Measurements from ENCODE around the gene ZNF282.

The ZNF282 gene

DNA sequence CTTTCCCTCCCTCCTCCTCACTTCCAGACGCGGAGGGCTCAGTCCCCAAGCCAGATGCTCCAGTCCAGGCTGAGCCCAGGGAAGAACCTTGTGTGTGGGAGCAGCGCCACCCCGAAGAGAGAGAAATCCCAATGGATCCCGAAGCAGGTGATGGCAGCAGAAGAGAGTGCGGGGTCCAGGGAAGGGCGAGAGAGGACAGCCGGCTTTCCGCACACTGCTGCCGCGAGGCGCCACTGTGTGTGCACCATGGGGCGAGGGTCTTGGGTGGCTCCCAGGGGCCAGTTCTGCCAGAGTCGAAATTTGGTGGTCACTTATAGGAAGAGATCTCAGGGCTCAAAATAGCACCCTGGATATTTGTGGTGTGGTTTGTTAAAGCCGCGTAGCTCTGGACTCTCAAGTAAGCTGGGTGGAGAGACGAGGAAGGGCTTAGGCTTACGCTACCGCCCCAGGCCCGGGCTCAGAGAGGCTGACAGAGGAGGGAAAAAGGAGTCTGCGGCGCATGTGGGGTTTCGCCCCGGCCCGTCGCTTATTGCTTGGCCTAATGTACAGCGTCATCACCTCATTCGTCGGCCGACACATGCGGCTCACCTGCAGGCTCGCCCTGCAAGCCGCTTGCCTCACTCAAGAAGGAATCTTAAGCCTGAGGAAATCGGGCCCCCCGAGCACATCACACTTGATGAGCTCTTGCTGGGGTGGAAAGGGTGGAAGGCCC lies 12.1 kb downstream of the ZNF282 start:
- no peak overlapping the region for H3K4me3 ChIP-seq (ENCODE audit: low read depth, low read length)
- no peak for DNase-seq (ENCODE audit: low read depth)
- TF ChIP-seq POLR2A (IDR thresholded peaks at IDR 0.05; ENCODE audit: extremely low read depth, insufficient read length) (no peak), MYC (IDR thresholded peaks at IDR 0.05; ENCODE audit: low read depth, low read length) (no peak)
- TF ChIP-seq, protein P1, sequence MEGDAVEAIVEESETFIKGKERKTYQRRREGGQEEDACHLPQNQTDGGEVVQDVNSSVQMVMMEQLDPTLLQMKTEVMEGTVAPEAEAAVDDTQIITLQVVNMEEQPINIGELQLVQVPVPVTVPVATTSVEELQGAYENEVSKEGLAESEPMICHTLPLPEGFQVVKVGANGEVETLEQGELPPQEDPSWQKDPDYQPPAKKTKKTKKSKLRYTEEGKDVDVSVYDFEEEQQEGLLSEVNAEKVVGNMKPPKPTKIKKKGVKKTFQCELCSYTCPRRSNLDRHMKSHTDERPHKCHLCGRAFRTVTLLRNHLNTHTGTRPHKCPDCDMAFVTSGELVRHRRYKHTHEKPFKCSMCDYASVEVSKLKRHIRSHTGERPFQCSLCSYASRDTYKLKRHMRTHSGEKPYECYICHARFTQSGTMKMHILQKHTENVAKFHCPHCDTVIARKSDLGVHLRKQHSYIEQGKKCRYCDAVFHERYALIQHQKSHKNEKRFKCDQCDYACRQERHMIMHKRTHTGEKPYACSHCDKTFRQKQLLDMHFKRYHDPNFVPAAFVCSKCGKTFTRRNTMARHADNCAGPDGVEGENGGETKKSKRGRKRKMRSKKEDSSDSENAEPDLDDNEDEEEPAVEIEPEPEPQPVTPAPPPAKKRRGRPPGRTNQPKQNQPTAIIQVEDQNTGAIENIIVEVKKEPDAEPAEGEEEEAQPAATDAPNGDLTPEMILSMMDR (IDR thresholded peaks at IDR 0.05; ENCODE audit: low read depth, low read length), result no peak
- TF ChIP-seq, protein P2, sequence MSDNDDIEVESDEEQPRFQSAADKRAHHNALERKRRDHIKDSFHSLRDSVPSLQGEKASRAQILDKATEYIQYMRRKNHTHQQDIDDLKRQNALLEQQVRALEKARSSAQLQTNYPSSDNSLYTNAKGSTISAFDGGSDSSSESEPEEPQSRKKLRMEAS (IDR thresholded peaks at IDR 0.05; ENCODE audit: low read depth, low read length), result no peak

DNA sequence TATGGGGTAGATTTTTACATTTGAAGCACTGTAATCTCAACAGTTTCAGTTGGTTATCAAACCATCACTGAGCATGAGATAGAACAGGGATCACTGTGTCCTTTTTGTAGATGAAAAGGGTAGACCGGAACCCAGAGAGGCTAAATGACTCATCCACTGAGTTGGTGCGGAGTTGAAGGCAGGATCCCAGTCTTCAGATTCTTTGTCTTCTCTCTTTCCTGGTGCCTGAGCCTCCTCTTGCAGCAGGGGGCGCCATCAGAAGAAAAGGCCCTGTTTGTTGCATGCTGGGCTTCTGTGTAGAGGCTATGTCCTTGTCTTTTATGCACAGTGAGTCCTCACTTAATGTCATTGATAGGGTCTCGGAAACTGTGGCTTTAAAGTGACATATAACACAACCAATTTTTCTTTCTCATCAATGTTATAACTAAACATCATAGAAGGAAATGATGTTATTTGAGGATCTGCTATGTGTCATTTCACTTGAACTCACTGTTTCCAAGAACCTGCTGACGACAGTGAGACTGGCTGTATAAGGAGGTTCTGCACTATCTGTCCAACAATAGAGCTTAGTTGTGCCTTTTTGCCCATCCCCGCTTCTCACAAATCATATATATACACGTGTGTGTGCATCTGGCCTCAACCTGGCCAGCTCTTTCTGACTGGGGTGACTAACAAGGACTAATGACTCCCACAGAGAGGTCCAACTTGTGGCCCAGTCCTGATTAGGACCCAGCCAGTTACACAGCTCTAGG lies 14.3 kb downstream of the ZNF282 start:
- no peak overlapping the region for H3K4me3 ChIP-seq (ENCODE audit: low read depth, low read length)
- DNase-seq (ENCODE audit: low read depth), result peak; percentile 74
- no peak for TF ChIP-seq POLR2A (IDR thresholded peaks at IDR 0.05; ENCODE audit: extremely low read depth, insufficient read length)
- TF ChIP-seq, protein P1 (IDR thresholded peaks at IDR 0.05; ENCODE audit: low read depth, low read length), result peak; percentile 94
- TF ChIP-seq MYC (IDR thresholded peaks at IDR 0.05; ENCODE audit: low read depth, low read length), result no peak

DNA sequence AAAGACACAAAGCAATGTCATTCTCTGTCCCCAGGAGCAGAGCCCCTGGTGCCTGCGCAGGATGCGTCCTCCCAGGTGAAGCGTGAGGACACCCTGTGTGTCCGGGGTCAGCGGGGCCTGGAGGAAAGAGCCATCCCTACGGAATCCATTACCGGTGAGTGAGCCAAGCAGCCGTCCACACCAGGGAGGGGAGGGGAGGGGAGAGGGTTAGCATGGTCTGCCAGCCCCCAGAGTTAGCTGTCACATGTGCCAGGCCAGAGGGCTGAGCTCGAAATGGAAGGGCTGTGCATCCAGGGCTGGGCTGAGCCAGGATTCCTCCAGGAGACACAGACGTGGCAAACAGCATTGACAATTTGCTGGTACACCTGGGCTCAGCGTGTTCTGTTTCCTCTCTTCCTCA lies 15.2 kb downstream of the ZNF282 start:
- TF ChIP-seq POLR2A (IDR thresholded peaks at IDR 0.05; ENCODE audit: extremely low read depth, insufficient read length), result no peak

DNA sequence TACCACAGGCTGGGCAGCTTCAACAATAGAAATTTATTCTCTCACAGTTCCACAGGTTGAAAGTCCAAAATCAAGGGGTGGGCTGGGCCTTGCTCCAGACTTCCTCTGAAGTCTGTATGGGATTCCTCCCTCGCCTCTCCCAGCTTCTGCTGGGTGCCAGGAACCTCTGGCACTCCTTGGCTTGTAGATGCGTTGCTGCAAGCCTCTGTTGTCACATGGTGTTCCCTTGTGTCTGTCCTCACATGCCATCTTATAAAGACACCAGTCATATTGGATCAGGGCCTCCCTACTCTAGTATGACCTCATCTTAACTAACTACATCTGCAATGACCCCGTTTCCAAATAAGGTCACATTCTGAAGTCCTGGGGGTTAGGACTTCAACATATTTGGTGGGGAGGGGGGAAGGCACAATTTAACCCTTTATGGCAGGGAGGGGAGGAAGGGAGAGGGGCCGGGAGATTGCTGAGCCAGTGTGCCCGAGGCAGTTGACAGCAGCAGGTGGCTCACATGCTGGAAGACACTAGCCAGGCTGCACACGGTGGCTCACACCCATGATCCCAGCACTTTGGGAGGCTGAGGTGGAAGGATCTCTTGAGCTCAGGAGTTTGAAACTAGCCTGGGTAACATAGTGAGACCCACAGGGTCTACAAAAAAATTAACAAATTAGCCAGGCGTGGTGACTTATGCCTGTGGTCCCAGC lies 18.8 kb downstream of the ZNF282 start:
- no peak overlapping the region for H3K4me3 ChIP-seq (ENCODE audit: low read depth, low read length)
- DNase-seq (ENCODE audit: low read depth), result no peak
- TF ChIP-seq, protein P2 (IDR thresholded peaks at IDR 0.05; ENCODE audit: low read depth, low read length), result no peak
- TF ChIP-seq, protein P1 (IDR thresholded peaks at IDR 0.05; ENCODE audit: low read depth, low read length), result no peak
- TF ChIP-seq MYC (IDR thresholded peaks at IDR 0.05; ENCODE audit: low read depth, low read length), result no peak
- no peak for TF ChIP-seq POLR2A (IDR thresholded peaks at IDR 0.05; ENCODE audit: extremely low read depth, insufficient read length)

More for the DNA sequence above, 15.2 kb downstream of the ZNF282 start:
- H3K4me3 ChIP-seq (ENCODE audit: low read depth, low read length), result no peak overlapping the region
- no peak for DNase-seq (ENCODE audit: low read depth)

DNA sequence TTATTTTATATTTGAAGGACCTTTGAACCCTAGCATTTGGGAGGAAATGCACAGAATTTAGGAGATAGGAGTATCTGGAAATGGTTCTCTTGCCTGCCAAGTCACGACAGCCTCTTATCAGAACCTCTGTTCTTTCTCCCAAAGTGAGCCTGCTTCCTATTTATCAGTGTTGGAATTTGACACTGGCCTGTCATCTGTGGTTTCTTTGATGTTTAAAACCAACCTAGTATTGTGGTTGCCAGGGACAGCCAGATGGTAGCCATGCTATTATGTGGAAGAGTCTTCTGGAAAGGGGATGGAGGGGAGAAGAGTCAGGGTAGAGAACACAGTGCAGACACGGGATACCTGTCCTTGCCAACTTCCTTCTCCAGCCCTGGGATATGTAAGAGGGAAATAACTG lies 21.1 kb downstream of the ZNF282 start:
- TF ChIP-seq POLR2A (IDR thresholded peaks at IDR 0.05; ENCODE audit: extremely low read depth, insufficient read length) (no peak), MYC (IDR thresholded peaks at IDR 0.05; ENCODE audit: low read depth, low read length) (no peak)
- TF ChIP-seq, protein P1 (IDR thresholded peaks at IDR 0.05; ENCODE audit: low read depth, low read length), result no peak
- TF ChIP-seq, protein P2 (IDR thresholded peaks at IDR 0.05; ENCODE audit: low read depth, low read length), result no peak
- no peak overlapping the region for H3K4me3 ChIP-seq (ENCODE audit: low read depth, low read length)
- DNase-seq (ENCODE audit: low read depth), result no peak

DNA sequence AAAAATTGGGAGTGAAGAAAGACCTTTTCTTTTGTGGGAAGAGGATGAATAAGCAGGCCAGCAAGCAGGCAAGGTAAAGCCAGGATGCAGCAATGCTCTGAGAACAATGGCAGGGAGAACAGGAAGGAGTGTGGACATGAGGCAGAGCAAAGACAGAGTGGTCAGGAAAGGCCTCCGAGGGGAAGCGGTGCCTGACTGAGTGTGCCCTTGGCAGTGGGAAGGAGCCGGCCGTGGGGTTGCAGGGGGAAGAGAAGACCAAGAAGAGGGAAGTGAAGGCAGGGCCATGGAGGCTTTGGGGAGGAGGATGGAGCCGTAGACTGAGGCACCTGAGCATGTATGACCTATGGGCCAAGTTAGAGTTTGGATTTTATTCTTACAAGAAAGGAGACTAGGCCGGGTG lies 22.2 kb downstream of the ZNF282 start:
- DNase-seq (ENCODE audit: low read depth), result no peak
- no peak overlapping the region for H3K4me3 ChIP-seq (ENCODE audit: low read depth, low read length)
- TF ChIP-seq, protein P2 (IDR thresholded peaks at IDR 0.05; ENCODE audit: low read depth, low read length), result no peak
- TF ChIP-seq POLR2A (IDR thresholded peaks at IDR 0.05; ENCODE audit: extremely low read depth, insufficient read length), result no peak
- TF ChIP-seq MYC (IDR thresholded peaks at IDR 0.05; ENCODE audit: low read depth, low read length), result no peak
- TF ChIP-seq, protein P1 (IDR thresholded peaks at IDR 0.05; ENCODE audit: low read depth, low read length), result no peak
